Neural progenitor cell (in vitro differentiated cells): ENCODE results near the gene TSPAN1. TPM values are rescaled to one million over a fixed set of nuclear protein-coding genes. Genes with fewer than 3 reads are reported as not detected.
A peak's percentile ranks its signal among the peaks of the same experiment; 100 is the strongest.

Source experiments
- DNase-seq: peaks from one replicate; pipeline ENCODE4 v3.0.0-alpha.2; 2016; ENCODE audit warnings: low spot score
- H2AFZ ChIP-seq: fragments of 200-600 bp; sonication (generic); replicated peaks from 2 replicates; pipeline ENCODE4 v1.6.1; 2016; ENCODE audit warnings: antibody characterized with exemption
- H3F3A ChIP-seq: fragments of 200-600 bp; sonication (generic); 2 replicates; pipeline ENCODE4 v1.6.1; 2016; ENCODE audit warnings: antibody characterized with exemption, low read depth
- H3K27ac ChIP-seq: fragments of 200-600 bp; sonication (generic); 2 replicates; pipeline ENCODE4 v1.5.1; 2016; ENCODE audit warnings: mild to moderate bottlenecking
- H3K27me3 ChIP-seq: fragments of 200-600 bp; sonication (generic); 2 replicates; pipeline ENCODE4 v1.6.1; 2016; ENCODE audit warnings: mild to moderate bottlenecking, moderate library complexity
- H3K36me3 ChIP-seq: fragments of 200-600 bp; sonication (generic); 2 replicates; pipeline ENCODE4 v1.5.1; 2016
- H3K4me1 ChIP-seq: fragments of 200-600 bp; sonication (generic); 2 replicates; pipeline ENCODE4 v1.6.1; 2016; ENCODE audit warnings: mixed run types
- H3K4me2 ChIP-seq: fragments of 200-600 bp; sonication (generic); 2 replicates; pipeline ENCODE4 v1.6.1; 2016
- H3K4me3 ChIP-seq: fragments of 200-600 bp; sonication (generic); 2 replicates; pipeline ENCODE4 v1.5.1; 2016
- H3K79me2 ChIP-seq: fragments of 200-600 bp; sonication (generic); 2 replicates; pipeline ENCODE4 v1.6.1; 2016; ENCODE audit warnings: low read depth
- H3K9ac ChIP-seq: fragments of 200-600 bp; sonication (generic); 2 replicates; pipeline ENCODE4 v1.6.1; 2016
- H3K9me3 ChIP-seq: fragments of 200-600 bp; sonication (generic); 2 replicates; pipeline ENCODE4 v1.5.1; 2016; ENCODE audit warnings: low read depth
- H4K20me1 ChIP-seq: fragments of 200-600 bp; sonication (generic); 2 replicates; pipeline ENCODE4 v1.6.1; 2016; ENCODE audit warnings: low read depth
- H3K27ac Mint-ChIP-seq: 3 replicates; pipeline ENCODE4 v1.8.0; 2021; ENCODE audit warnings: mixed read lengths
- H3K27me3 Mint-ChIP-seq: 2 replicates; pipeline ENCODE4 v1.8.0; 2022; ENCODE audit warnings: low read depth, mild to moderate bottlenecking, inconsistent platforms, moderate library complexity, mixed read lengths; ENCODE audit not compliant: insufficient read depth
- H3K36me3 Mint-ChIP-seq: 3 replicates; pipeline ENCODE4 v1.8.0; 2021; ENCODE audit warnings: mixed read lengths
- H3K4me1 Mint-ChIP-seq: 3 replicates; pipeline ENCODE4 v1.8.0; 2021; ENCODE audit warnings: mixed read lengths
- H3K4me3 Mint-ChIP-seq: 3 replicates; pipeline ENCODE4 v1.8.0; 2021; ENCODE audit warnings: mild to moderate bottlenecking, moderate library complexity, mixed read lengths
- H3K9me3 Mint-ChIP-seq: 3 replicates; pipeline ENCODE4 v1.8.0; 2020; ENCODE audit warnings: mixed read lengths
- CTCF ChIP-seq: fragments of 200-600 bp; sonication (generic); IDR thresholded peaks from 2 replicates; pipeline ENCODE4 v1.5.1; 2017; ENCODE audit warnings: antibody characterized with exemption, mild to moderate bottlenecking
- EZH2 ChIP-seq: fragments of 200-600 bp; sonication (generic); IDR thresholded peaks from 2 replicates; pipeline ENCODE4 v1.6.1; 2017; ENCODE audit warnings: antibody characterized with exemption, mild to moderate bottlenecking, moderate library complexity
- EZH2phosphoT487 ChIP-seq: fragments of 200-600 bp; sonication (generic); IDR thresholded peaks from 2 replicates; pipeline ENCODE4 v1.6.1; 2017; ENCODE audit warnings: antibody characterized with exemption
- total RNA-seq: library from RNA; depleted of rRNA; stranded (reverse); fragments of >200 nt; gene quantifications from 2 replicates; pipeline ENCODE4 v1.2.3, GENCODE V29; 2015; ENCODE audit warnings: low replicate concordance

The TSPAN1 gene
- total RNA-seq, 1 donor from 2014 or later, result not detected

- Mint-ChIP-seq H3K27me3 (peaks cover 4% of the 10 kb centered on the region), H3K9me3 (no peaks in the 10 kb centered on the region), H3K27ac (no peak overlapping the region), H3K36me3 (peaks cover 10% of the 10 kb centered on the region), H3K4me3 (peak overlapping the region; percentile 88), H3K4me1 (peaks cover 16% of the 10 kb centered on the region)
- H3K27ac ChIP-seq, result no peak overlapping the region
- no peaks in the 10 kb centered on the region for H3K36me3 ChIP-seq
- peak overlapping the region; percentile 98 for H3K4me2 ChIP-seq
- TF ChIP-seq EZH2 (no peak), EZH2phosphoT487 (no peak), CTCF (no peak)
- H3F3A ChIP-seq, result peaks cover 26% of the 10 kb centered on the region
- H3K9ac ChIP-seq, result peak overlapping the region; percentile 72
- H3K79me2 ChIP-seq, result peaks cover 11% of the 10 kb centered on the region
- no peak for DNase-seq
- no peak overlapping the region for H2AFZ ChIP-seq
- H3K4me1 ChIP-seq, result peaks cover 7% of the 10 kb centered on the region
- no peaks in the 10 kb centered on the region for H3K9me3 ChIP-seq
- H3K4me3 ChIP-seq, result peak overlapping the region; percentile 89
- H4K20me1 ChIP-seq, result peaks cover 5% of the 10 kb centered on the region
- H3K27me3 ChIP-seq, result peaks cover 4% of the 10 kb centered on the region
Observed at GRCh38 chr1:46197560-46197963, 22.7 kb downstream of the TSPAN1 start.

- Mint-ChIP-seq H3K27ac (peak within 1 kb of the TSS; percentile 72), H3K4me1 (peaks cover 21% of the 10 kb centered on the region), H3K36me3 (peaks cover 4% of the 10 kb centered on the region), H3K4me3 (peak within 1 kb of the TSS; percentile 88), H3K27me3 (peaks cover 3% of the 10 kb centered on the region), H3K9me3 (no peaks in the 10 kb centered on the region)
- H3K9ac ChIP-seq, result peak within 1 kb of the TSS; percentile 72
- TF ChIP-seq EZH2phosphoT487 (no peak), CTCF (peak; percentile 24), EZH2 (no peak)
- H3K4me2 ChIP-seq, result peak within 1 kb of the TSS; percentile 98
- H4K20me1 ChIP-seq, result peaks cover 5% of the 10 kb centered on the region
- no peaks in the 10 kb centered on the region for H3K9me3 ChIP-seq
- H3K4me3 ChIP-seq, result peak within 1 kb of the TSS; percentile 89
- peak within 1 kb of the TSS; percentile 98 for H2AFZ ChIP-seq
- peaks cover 26% of the 10 kb centered on the region for H3F3A ChIP-seq
- peaks cover 4% of the 10 kb centered on the region for H3K27me3 ChIP-seq
- H3K36me3 ChIP-seq, result no peaks in the 10 kb centered on the region
- H3K27ac ChIP-seq, result no peak within 1 kb of the TSS
- H3K79me2 ChIP-seq, result peaks cover 11% of the 10 kb centered on the region
- H3K4me1 ChIP-seq, result peaks cover 7% of the 10 kb centered on the region
- peak; percentile 89 for DNase-seq
Observed at GRCh38 chr1:46197964-46198811, 23.3 kb downstream of the TSPAN1 start, which contains the start of gene POMGNT1. Gene POMGNT1, minus strand, starts transcription at chr1:46198434. Its CDS starts 613 bp downstream, at chr1:46197821.

GRCh38 chr1:46199233-46199749, 24.4 kb downstream of the TSPAN1 start:
- Histone ChIP-seq H3K27ac (no peak overlapping the region), H2AFZ (no peak overlapping the region), H3F3A (peaks cover 26% of the 10 kb centered on the region), H3K79me2 (peaks cover 11% of the 10 kb centered on the region), H3K9me3 (no peaks in the 10 kb centered on the region), H3K4me2 (peak overlapping the region; percentile 98), H3K4me1 (peaks cover 7% of the 10 kb centered on the region), H4K20me1 (peaks cover 5% of the 10 kb centered on the region), H3K4me3 (peak overlapping the region; percentile 89), H3K27me3 (peaks cover 4% of the 10 kb centered on the region), H3K9ac (no peak overlapping the region), H3K36me3 (no peaks in the 10 kb centered on the region)
- no peak for DNase-seq
- peaks cover 2% of the 10 kb centered on the region for H3K36me3 Mint-ChIP-seq
- no peak for TF ChIP-seq EZH2phosphoT487
- no peak for TF ChIP-seq EZH2
- TF ChIP-seq CTCF, result no peak
- peaks cover 28% of the 10 kb centered on the region for H3K4me1 Mint-ChIP-seq
- H3K4me3 Mint-ChIP-seq, result peak overlapping the region; percentile 83
- peaks cover 3% of the 10 kb centered on the region for H3K27me3 Mint-ChIP-seq
- H3K9me3 Mint-ChIP-seq, result no peaks in the 10 kb centered on the region
- no peak overlapping the region for H3K27ac Mint-ChIP-seq
